Skin of body (tissue), 2 donors: ENCODE measurements around the gene CKAP2L. TPM values are rescaled to one million over a fixed set of nuclear protein-coding genes. Genes with fewer than 3 reads are reported as not detected.
A peak's percentile ranks its signal among the peaks of the same experiment; 100 is the strongest.
"Not testable (repeated sequence)": the region's sequence is repeated elsewhere in the genome, so short reads cannot be mapped to it uniquely, and the experiment has no call there.

ENCODE experiments used
- DNase-seq: peaks from one replicate; lab custom pipeline; 2025; lab: John Stamatoyannopoulos, UW
- total RNA-seq: library from RNA; depleted of rRNA; stranded (reverse); fragments of >200 nt; gene quantifications from one replicate; pipeline ENCODE4 v1.2.3, GENCODE V29; 2014

The CKAP2L gene
- total RNA-seq, 1 donor from 2014 or later, result 6.0 TPM

GRCh38 chr2:112728029-112728362, 36.4 kb downstream of the CKAP2L start:
- DNase-seq, result no peak

- DNase-seq, result no peak
Observed at GRCh38 chr2:112727276-112728028, 37.0 kb downstream of the CKAP2L start.

- peak; percentile 37 for DNase-seq
Observed at GRCh38 chr2:112726487-112727190, 37.8 kb downstream of the CKAP2L start.

GRCh38 chr2:112725545-112726457, 38.6 kb downstream of the CKAP2L start:
- no peak for DNase-seq

- DNase-seq, result no peak
Observed at GRCh38 chr2:112724591-112725525, 39.6 kb downstream of the CKAP2L start.

GRCh38 chr2:112723995-112724394, 40.4 kb downstream of the CKAP2L start:
- no peak for DNase-seq

- no peak for DNase-seq
Observed at GRCh38 chr2:112723547-112723940, 40.9 kb downstream of the CKAP2L start.

GRCh38 chr2:112722816-112723546, 41.4 kb downstream of the CKAP2L start:
- DNase-seq, result no peak

- no peak for DNase-seq
Observed at GRCh38 chr2:112721819-112722522, 42.4 kb downstream of the CKAP2L start.

- DNase-seq, result no peak
Observed at GRCh38 chr2:112720785-112721184, 43.6 kb downstream of the CKAP2L start, which contains the start of gene NT5DC4. TSS of gene NT5DC4 (plus strand) at chr2:112721020. CDS start at chr2:112721080, 60 bp downstream.

- no peak for DNase-seq
Observed at GRCh38 chr2:112718863-112719370, 45.5 kb downstream of the CKAP2L start.

- DNase-seq, result not testable (repeated sequence)
Observed at GRCh38 chr2:112716826-112717352, 47.5 kb downstream of the CKAP2L start.

GRCh38 chr2:112716094-112716493, 48.3 kb downstream of the CKAP2L start:
- not testable (repeated sequence) for DNase-seq

- DNase-seq, result no peak
Observed at GRCh38 chr2:112714836-112715631, 49.4 kb downstream of the CKAP2L start.

- DNase-seq, result no peak
Observed at GRCh38 chr2:112714331-112714730, 50.1 kb downstream of the CKAP2L start.

GRCh38 chr2:112713926-112714325, 50.5 kb downstream of the CKAP2L start:
- DNase-seq, result no peak

- DNase-seq, result no peak
Observed at GRCh38 chr2:112713585-112713925, 50.9 kb downstream of the CKAP2L start.
